Astrocyte of the spinal cord (primary cell): ENCODE results near the gene NECTIN1.

Source experiments
- DNase-seq: peaks from one replicate; pipeline ENCODE4 v3.0.0; 2011; ENCODE audit warnings: low read depth, low spot score
- H3K4me3 ChIP-seq: 2 replicates; pipeline ENCODE4 v1.5.1; 2011; ENCODE audit warnings: low read depth, mild to moderate bottlenecking, low read length, moderate library complexity
- in situ Hi-C: cut with HindIII; loops from 2 replicates; pipeline ENCODE4 v1.10.0; 2017; ENCODE audit warnings: low sequenced_read_pairs
- TF ChIP-seq, protein P1 (sequence below): IDR thresholded peaks from 2 replicates; pipeline ENCODE4 v1.5.1; 2012; ENCODE audit warnings: low read depth, mild to moderate bottlenecking, low read length, inconsistent platforms

The NECTIN1 gene

DNA sequence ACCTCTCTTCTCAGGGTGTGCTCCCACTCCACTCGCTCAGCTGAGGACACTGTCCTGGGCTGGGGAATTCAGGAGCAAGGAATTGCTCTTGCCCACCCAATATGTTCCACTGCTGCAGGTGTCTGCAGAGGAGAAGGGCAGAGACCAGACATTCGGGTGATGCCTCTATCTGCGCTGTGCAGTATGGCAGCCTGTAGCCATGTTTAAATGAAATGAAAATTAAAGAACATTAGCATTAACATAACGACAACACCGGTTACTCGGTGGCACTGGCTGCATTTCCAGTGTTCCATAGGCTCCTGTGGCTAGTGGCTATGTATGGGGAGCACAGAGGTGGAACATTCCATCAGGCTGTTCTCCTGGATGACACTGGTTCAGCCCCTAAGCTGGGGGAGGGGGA, 104.4 kb downstream of the NECTIN1 start:
- no peak overlapping the region for H3K4me3 ChIP-seq
- in situ Hi-C loops = no loop called here
- TF ChIP-seq, protein P1, sequence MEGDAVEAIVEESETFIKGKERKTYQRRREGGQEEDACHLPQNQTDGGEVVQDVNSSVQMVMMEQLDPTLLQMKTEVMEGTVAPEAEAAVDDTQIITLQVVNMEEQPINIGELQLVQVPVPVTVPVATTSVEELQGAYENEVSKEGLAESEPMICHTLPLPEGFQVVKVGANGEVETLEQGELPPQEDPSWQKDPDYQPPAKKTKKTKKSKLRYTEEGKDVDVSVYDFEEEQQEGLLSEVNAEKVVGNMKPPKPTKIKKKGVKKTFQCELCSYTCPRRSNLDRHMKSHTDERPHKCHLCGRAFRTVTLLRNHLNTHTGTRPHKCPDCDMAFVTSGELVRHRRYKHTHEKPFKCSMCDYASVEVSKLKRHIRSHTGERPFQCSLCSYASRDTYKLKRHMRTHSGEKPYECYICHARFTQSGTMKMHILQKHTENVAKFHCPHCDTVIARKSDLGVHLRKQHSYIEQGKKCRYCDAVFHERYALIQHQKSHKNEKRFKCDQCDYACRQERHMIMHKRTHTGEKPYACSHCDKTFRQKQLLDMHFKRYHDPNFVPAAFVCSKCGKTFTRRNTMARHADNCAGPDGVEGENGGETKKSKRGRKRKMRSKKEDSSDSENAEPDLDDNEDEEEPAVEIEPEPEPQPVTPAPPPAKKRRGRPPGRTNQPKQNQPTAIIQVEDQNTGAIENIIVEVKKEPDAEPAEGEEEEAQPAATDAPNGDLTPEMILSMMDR = no peak
- no peak for DNase-seq

DNA sequence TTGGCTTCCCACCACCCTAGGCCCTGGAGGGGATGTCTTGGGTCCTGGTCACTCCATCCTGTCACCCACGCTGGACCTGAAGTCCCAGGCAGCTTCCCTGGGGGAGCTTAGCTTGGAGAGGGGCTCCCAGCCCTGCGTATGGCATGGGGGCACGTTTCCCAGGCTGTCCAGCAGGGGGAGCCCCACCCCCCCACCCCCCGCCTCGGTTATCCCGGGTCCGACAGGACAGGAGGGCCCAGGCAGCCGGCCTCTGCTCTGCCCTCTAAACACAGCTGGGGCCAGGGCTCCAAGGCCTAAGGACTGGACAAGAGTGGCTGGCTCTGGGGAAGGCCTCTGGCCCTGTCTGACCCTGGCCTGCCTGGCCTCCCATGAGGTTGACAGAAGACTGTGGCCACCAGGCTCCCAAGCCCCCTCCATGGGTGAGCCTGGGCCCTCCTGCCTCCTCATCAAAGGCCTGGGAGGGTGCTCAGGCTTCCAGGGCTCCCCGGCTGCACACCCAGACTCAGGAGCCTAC, 104.8 kb downstream of the NECTIN1 start:
- TF ChIP-seq, protein P1 = peak; percentile 47
- H3K4me3 ChIP-seq = no peak overlapping the region
- no peak for DNase-seq
- in situ Hi-C loops = no loop called here

DNA sequence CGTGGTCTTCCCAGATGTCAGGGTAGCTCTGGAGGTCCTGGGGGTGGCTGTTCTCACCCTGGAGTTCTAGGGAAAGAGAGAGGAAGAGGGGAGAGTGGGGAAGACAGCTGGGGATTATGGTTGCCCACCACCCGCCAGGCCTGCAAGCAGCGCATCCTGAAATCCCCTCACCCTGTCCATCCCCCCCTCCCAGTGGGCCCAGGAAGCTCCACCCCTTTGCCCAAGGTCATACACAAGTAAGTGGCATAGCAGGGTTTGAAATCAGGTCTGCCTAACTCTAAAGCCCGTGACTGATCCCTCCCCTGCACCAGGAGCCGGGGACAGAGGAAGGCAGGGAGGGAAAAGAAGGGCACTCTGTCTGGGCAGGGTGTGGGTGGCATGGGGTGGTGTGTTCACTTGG, 105.3 kb downstream of the NECTIN1 start:
- in situ Hi-C loops = no loop called here

DNA sequence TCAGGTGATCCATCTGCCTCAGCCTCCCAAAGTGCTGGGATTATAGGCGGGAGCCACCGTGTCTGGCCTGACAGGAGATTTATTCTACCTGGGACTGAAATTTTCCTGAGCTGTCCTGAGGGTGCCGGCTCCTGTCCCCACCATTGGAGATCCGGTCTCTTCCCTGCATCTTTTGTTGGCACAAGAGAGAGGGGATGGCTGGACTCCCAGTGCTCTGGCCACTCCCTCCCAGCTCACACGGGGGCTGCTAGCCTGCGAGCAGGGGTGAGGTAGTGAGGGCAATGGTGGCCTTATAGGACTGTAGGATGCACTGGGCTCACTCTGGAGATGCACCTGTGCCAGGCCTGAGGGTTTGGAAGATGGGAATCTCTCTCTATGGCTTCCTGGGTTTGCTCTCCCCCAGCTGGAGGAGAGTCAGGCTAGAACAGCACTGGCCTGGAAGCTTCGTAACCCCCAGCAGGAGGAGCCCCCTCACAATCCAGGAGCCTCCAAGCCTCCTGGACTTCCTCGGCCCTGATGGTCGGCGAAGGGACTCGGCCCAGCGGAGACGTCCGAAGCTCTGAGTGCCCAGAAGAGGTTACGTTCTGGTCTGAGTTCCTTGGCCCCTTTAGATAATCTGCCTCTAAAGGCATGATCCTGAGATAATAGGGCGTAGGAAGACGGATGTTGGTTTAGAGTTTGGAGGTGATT, 106.4 kb downstream of the NECTIN1 start:
- H3K4me3 ChIP-seq = no peak overlapping the region
- TF ChIP-seq, protein P1 = no peak
- in situ Hi-C loops = no loop called here
- no peak for DNase-seq

More for the DNA sequence above, 105.3 kb downstream of the NECTIN1 start:
- TF ChIP-seq, protein P1 = no peak
- no peak for DNase-seq
- H3K4me3 ChIP-seq = no peak overlapping the region

DNA sequence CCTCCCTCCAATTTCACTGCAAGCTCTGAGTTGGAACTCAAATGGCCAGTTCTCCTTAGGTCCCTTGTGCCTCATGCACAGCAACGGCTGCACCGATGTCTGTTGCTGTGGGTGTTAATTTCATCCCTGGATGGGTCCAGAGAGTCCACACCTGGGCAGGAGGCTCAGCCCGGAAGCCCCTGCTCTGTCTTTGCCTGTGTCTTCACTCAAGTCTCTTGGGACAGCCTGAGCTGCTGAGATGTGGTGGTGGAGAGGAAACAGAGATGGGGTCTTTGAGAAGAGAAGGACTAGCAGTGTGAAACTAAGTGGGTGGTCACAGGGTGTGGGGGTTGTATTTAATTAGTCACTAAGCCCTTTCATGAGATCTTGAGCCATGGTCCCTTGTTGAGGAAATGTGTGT, 109.3 kb downstream of the NECTIN1 start:
- TF ChIP-seq, protein P1 = no peak
- DNase-seq = no peak
- in situ Hi-C loops = no loop called here
- no peak overlapping the region for H3K4me3 ChIP-seq

DNA sequence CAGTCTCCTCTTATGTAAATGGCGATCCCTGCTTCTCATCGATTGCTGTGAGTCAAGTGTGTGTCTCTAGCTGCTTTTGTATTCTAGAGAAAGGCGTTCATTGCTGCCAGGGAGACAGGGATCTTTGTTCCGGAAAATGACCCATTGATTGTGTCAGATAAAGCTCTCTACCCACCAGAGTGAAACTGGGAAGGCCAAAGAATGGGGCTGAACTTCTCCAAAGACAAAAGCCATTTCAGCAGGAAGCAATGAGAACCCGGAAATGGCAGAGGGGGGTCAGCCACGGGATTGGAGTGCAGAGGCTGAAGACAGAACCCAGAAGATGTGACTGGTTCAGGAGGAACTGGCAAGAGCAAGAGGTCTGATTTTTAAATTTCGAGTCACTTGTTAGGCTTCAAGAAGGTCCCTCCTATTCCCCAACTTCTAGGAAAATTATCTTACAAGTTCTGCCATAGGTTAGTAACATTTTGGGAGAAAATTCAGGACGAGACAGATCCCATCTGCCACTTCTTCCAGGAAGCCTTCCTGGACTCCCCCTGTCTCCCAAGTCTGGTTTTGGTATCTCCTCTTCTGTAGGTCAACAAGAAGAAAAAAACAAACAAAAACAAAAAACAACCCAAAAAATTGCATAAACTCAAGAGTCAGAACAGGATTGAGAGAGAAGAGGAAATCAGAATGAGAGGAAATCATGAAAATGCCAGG, 110.6 kb downstream of the NECTIN1 start:
- DNase-seq = no peak
- H3K4me3 ChIP-seq = no peak overlapping the region
- in situ Hi-C loops = no loop called here
- TF ChIP-seq, protein P1 = no peak
